Ureter (tissue), 1 donor: ENCODE measurements around the gene CFTR. TPM values are rescaled to one million over a fixed set of nuclear protein-coding genes. Genes with fewer than 3 reads are reported as not detected.

Experiments used
- DNase-seq: peaks from one replicate; pipeline ENCODE4 v3.0.0-alpha.2; 2020; ENCODE audit warnings: low spot score
- total RNA-seq: library from RNA; stranded (reverse); gene quantifications from one replicate; pipeline ENCODE4 v1.2.4, GENCODE V29; 2023
- donor health status: DM: yes; HTN: yes; CAD: no.

Gene CFTR
- total RNA-seq, 1 donor from 2014 or later: 1.9 TPM

GRCh38 chr7:117648203-117648866, 168.5 kb downstream of the CFTR start:
- DNase-seq: no peak

- DNase-seq: no peak
Measured at GRCh38 chr7:117652943-117653680, 173.3 kb downstream of the CFTR start.

- no peak for DNase-seq
Measured at GRCh38 chr7:117654780-117655179, 175.0 kb downstream of the CFTR start.

- no peak for DNase-seq
Measured at GRCh38 chr7:117656806-117657205, 177.0 kb downstream of the CFTR start.

- DNase-seq: no peak
Measured at GRCh38 chr7:117659531-117660011, 179.7 kb downstream of the CFTR start.

- no peak for DNase-seq
Measured at GRCh38 chr7:117661328-117661727, 181.5 kb downstream of the CFTR start.

- DNase-seq: no peak
Measured at GRCh38 chr7:117664047-117664446, 184.2 kb downstream of the CFTR start.

GRCh38 chr7:117665368-117665767, 185.5 kb downstream of the CFTR start:
- DNase-seq: no peak

- DNase-seq: no peak
Measured at GRCh38 chr7:117666031-117666430, 186.2 kb downstream of the CFTR start.

GRCh38 chr7:117666689-117667088, 186.9 kb downstream of the CFTR start:
- DNase-seq: no peak

GRCh38 chr7:117667456-117667855, 187.6 kb downstream of the CFTR start:
- DNase-seq: no peak

GRCh38 chr7:117669818-117670217, 190.0 kb downstream of the CFTR start:
- no peak for DNase-seq

GRCh38 chr7:117672453-117672852, 192.6 kb downstream of the CFTR start:
- DNase-seq: no peak

- no peak for DNase-seq
Measured at GRCh38 chr7:117673367-117673766, 193.5 kb downstream of the CFTR start.

- DNase-seq: no peak
Measured at GRCh38 chr7:117673839-117674238, 194.0 kb downstream of the CFTR start.

- no peak for DNase-seq
Measured at GRCh38 chr7:117674617-117675016, 194.8 kb downstream of the CFTR start.

- no peak for DNase-seq
Measured at GRCh38 chr7:117675497-117676435, 195.9 kb downstream of the CFTR start.

- DNase-seq: no peak
Measured at GRCh38 chr7:117679120-117679519, 199.3 kb downstream of the CFTR start.

GRCh38 chr7:117682681-117683385, 203.0 kb downstream of the CFTR start:
- no peak for DNase-seq

GRCh38 chr7:117683430-117684175, 203.8 kb downstream of the CFTR start:
- DNase-seq: no peak

- DNase-seq: no peak
Measured at GRCh38 chr7:117685795-117686194, 206.0 kb downstream of the CFTR start.
